Nucleus accumbens (tissue), 56 donors: ENCODE data around the gene CWF19L1.
"Not testable (repeated sequence)": the region's sequence is repeated elsewhere in the genome, so short reads cannot be mapped to it uniquely, and the experiment has no call there.

Experiments
- DNase-seq, 56 donors: peaks; one replicate each; lab custom pipeline; 2025; lab: John Stamatoyannopoulos, UW

Gene CWF19L1

DNA sequence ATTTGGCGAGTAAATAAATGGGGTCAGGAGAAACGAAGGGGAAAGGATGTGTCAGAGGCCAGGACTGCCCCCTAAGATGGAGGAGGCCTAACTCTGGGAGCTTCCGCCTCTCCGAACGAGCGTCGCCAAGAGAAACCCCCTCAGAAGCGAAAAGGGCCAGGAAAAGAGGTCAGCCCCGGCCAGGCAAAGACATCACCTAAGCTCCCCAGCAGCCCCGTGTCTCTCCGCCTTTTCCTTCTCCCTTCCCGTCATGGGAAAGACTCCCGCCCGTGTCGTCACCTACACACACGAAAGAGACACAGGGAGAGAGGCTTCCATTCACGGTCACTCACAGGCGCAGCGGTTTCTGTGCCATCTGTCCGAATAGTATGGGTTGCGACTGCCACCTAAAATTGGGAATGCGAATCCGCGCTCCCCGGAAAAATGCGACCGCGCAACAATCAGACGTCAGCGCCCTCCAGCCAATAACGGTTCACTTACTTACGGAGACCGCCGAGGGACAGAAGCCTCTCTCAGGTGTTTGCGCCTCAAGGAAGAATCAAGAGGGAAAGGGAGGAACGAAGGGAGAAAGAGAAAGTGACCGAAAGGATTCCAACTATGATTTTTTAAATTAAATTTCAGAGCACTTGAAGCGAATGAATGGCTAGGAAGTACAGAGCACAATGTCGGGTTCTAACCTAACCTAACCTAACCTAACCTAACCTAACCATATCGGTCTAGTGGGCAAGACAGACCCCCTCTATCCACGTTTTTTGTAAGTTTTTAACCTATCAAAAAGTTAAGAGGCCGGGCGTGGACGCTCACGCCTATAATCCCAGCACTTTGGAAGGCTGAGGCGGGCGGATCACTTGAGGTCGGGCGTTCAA lies at the start of gene CWF19L1:
Gene CWF19L1 (minus strand): TSS at position 400 of the 866 bp plus-strand sequence. CDS start 45 bp downstream, at position 355.
- DNase-seq, result peak in 55 of 56 donors; percentile 23 to 92 (median 78)

DNA sequence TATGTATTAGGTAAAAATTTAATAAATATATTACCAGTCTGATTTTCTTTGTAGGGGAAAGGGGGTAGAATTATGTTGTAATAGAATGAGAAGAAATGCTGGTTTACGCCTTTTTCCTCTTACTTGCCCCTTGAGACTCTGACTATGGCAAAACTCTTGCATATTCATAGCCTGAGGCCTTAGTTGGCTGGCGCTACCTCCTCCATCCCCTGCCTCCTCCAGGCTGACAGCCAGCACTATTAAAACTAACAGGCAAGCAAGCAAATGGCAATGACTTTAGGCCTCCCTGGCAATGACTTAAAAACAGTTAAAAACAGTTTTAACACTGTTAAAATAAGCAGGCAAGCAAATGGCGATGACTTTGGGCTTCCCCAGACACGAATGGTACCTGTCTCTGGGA lies 48.2 kb upstream of the CWF19L1 start:
- peak in 1 of 56 donors; percentile 3 for DNase-seq

DNA sequence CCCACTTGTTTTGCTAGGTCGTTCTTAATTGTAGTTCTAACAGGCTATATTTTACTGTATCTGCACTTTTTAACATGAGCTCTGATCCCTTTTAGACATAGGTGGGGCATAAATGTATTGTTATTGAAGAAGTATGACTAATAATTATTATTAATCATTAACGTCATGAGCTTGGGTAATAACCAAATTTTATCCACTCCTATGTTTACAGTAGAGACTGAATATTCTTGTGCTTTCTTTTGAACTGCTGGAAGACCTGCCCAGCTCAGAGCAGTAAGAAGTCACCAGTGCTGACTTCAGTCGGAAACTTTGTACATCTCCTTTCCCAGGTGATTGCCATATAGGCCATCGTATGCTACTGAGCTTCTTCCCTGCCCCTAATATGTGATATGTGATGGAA lies 43.9 kb upstream of the CWF19L1 start:
- no peak for DNase-seq

DNA sequence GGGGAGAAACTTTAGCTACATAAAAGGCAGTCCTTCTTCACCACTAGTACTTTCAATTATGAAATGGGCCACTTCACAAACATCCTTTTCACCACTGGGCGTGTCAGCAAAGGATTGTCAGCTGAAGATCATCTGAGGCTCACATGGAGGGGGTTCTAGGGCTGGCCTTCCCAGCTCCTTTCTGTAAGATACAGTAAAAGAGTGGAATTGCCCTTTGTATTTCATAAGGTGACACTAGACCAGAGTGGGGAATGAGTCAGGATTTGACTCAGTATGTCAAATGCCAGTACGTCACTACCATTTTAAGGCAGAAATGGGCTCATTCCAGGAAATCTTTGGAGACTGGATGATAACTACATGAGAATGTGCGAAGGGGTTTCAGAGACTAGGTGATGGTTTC lies 40.2 kb upstream of the CWF19L1 start:
- no peak for DNase-seq

DNA sequence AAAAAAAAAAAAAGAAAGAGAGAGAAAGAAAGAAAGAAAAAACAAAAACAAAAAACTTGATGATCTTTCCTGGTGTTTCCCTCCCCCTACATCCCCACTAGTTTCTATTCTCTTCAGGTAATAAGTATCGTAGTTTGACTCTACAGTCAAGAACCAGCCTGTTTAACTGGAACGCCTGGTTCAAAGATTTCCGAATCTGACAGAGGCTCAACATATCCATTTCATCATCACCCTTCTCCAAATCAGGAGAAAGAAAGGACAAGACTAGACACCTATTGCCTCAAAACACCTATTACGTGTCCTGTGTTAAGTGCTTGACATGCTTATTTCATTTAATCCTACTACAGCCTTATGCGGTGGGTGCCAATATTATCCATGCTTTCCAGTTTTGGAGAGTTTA lies 39.4 kb upstream of the CWF19L1 start:
- no peak for DNase-seq

DNA sequence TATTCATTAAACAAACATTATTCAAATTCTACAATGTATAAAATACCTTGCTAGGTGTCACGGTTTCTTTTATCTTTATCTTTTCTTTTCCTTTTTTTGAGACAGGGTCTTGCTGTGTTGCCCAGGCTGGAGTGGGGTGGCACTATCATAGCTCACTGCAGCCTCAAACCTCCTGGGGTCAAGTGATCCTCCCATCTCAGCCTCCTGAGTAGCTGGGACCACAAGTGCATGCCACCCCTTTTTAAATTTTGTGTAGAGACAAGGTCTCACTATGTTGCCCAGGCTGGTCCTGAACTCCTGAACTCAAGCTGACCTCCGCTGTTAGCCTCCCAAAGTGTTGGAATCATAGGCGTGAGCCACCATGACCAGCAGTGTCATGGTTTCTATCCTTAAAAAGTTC lies 37.0 kb upstream of the CWF19L1 start:
- no peak for DNase-seq

DNA sequence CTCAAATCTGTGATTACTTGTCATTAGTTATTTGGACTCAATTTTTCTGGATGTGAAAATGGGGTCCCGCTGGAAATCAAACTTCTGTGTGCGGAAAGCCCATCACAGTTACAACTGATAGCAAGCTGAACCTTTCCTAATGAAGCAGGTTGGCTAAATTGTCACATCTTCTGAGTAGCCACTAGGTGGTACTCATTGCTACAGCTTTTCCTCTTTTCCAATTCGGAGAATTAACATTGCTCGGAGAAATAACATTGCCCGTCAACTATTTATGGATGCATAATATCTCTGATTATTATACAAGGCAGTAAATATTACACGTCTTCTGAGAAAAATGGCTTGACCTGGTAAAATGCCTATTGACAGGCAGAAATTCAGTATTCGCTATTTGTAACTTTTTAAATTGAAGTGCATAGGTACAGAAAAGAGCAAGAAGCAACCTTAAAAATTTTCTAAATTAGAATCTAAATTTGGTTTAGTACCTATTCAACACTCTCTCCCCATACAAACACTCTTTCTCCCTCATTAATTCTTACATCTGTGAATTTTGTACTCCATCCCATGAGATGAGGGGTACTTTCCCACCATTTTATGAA lies 36.4 kb upstream of the CWF19L1 start:
- no peak for DNase-seq

DNA sequence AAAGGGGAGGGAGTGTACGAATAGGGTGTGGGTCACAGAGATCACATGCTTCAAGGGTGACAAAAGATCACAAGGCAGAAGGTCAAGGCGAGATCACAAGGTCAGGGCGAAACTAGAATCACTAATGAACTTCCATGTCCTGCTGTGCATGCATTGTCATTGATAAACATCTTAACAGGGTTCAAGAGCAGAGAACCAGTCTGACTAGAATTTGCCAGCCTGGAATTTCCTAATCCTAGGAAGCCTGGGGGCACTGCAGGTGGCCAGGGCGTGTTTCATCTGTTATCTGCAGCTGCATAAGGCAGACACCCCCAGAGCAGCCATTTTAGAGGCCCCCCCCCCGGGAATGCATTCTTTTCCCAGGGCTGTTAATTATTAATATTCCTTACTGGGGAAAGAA lies 33.7 kb upstream of the CWF19L1 start:
- DNase-seq, result not testable (repeated sequence)

DNA sequence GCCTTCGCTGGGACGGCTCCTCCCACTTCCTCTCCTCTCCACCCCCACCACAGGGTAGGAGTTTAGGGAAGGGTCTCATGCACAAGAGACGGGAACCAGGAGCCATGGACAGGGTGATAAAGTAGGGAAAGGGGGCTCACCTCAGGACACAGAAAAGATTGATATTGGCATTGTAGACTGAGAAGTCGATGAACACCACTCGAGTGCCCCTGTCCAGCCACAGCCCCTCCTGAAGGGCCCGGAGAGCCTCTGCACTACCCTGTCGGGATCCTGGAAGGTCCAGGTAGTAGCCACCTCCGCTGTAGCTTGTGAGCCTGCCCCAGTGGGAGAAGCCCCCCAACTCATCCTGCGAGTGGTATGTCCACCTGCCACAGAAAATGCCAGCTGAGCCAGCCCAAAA lies 29.8 kb upstream of the CWF19L1 start:
- DNase-seq, result no peak

DNA sequence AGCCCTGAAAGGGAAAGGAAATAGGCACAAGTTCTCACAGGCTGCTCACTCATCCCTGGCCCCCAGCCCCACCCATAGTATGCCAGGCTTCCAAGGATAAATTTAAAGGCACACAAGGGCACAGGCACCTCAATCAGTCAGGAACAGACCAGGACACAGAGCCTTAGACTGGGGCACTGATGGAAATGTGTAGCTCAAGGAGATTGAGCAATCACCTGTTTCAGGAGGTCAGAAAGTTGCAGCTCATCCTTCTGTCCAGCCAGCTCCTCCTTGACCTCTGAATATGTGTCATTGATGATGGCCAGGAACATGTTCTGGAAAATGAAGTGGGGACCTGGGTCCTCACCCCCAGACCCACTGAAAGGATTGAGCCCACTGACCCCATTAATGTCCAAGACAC lies 25.6 kb upstream of the CWF19L1 start:
- no peak for DNase-seq

DNA sequence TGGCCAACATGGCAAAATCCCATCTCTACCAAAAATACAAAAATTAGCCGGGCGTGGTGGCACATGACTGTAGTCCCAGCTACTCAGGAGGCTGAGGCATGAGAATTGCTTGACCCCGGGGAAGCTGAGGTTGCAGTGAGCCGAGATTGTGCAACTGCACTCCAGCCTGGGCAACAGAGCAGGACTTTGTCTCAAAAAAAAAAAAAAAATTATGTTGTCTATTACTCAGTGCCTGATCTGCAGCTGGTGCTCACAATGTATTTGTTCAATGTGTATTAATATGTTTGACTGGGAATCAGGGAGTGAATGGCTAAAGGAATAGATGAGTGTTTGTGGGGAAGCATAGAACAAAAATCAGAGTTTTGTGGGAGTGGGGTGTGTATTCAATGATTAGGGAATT lies 24.9 kb upstream of the CWF19L1 start:
- not testable (repeated sequence) for DNase-seq

DNA sequence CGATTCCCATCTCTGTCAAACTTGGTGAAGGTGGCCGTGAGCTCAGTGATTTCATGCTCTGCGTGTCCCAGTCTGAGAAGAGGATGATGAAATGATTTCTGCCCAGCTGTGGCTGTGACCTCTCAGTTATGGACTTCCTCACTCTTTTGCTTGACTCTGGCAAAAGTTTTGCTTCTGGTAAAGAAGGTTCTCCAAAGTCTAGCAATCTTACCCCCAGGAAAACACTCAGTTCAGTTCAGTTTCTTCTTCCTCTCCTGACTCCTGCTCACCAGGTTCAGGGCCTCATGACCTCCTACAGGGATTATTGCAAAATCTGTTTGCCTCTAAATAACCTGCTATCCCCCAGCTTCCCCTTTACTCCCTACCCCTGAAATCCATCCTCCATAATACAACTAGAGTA lies 23.9 kb upstream of the CWF19L1 start:
- DNase-seq, result no peak

DNA sequence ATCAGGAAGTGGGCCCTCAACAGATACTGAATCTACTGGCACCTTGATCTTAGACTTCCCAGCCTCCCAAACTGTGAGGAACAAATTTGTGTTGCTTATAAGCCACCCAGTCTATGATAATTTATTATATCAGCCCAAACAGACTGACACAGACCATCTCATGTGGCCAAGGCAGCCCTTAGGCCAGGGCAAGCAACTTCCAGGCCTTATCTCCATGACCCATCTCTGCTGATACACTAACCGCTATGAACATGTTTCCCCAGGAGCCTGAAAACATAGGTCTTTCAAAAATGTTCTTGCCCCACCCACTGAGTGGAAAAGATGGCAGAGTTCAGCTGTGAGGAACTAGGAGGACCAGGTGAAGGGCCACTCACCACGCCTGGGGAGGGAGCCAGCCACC lies 22.2 kb upstream of the CWF19L1 start:
- no peak for DNase-seq

DNA sequence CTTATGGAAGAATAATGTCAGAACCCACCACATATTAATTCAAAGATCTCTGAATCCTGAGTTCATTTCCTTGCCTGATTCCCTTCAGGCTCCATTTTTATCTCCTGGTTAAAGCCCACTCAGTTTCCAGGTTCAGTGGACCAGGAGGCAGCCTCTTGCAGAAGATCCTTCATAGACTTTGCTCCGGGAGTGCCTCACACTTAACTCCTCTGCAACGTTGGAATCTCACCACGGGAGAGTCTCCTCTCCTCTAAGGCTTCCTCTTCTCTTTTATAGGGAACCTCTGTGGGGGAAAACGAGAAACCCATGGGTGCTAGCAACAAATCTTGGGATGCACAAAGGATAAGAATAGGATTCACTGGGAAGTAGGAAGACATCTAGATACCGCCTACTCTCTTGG lies 20.8 kb upstream of the CWF19L1 start:
- DNase-seq, result no peak

DNA sequence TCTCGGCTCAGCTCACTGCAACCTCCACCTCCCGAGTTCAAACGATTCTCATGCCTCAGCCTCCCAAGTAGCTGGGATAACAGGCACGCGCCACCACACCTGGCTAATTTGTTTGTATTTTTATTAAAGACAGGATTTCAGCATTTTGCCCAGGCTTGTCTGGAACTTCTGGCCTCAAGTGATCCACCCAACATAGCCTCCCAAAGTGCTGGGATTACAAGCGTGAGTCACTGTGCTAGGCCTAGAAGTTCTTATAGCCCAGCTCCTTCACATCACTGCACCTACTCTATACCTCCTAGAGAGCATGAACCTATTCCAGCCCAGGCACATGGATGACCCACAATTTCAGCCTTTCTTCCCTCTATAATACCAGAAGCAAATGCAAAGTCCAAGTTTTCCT lies 20.3 kb upstream of the CWF19L1 start:
- no peak for DNase-seq

DNA sequence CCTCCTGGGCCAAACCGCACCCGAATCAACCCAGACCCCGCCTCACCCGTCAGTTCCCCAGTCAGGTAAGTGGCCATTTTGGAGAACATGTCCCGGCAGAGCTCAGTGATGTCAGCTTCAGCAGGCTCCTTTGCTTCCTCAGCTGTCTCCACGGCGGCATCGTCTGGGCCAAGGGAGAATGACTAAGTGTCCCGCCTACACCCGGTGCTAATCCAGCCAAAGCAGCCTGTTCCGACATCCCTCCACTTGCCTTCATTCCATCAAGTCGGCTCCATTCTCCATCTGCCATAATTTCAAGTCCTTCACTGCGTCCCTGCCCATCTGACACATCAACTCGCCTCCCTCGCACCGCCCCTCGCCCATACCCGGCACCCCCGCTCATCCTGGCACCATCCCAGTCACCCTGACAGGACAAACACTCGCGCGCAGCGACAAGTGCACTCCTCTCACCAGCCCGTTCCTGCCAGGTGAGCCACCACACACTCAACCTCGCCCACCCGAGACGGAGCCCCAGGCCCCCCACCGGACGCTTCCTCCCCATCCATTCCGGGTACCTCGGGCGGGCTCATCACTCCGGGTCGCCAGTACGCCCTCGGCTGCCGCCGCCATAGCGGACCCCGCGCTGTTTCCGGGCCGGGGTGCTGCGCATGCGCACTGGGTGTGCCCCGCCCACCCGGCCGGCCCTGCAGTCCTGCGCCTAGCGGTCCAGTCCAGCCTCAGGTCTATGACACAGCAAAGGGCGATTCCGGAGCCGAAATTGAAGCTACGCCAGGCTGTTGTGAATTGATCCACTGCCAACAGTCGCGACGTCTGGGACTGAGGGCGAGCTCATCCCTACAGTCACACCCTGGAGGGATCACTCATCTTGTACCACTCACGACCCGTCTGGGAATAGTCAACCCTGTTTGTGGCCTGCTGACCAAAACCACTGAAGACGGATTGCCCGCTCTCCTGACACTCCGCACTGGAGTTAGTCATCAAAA lies 18.9 kb upstream of the CWF19L1 start, which contains the start of gene BLOC1S2:
Gene BLOC1S2 (minus strand): TSS at position 630 of the 983 bp plus-strand sequence. CDS start 21 bp downstream, at position 609.
- peak; percentile 34 to 96 (median 86) for DNase-seq

DNA sequence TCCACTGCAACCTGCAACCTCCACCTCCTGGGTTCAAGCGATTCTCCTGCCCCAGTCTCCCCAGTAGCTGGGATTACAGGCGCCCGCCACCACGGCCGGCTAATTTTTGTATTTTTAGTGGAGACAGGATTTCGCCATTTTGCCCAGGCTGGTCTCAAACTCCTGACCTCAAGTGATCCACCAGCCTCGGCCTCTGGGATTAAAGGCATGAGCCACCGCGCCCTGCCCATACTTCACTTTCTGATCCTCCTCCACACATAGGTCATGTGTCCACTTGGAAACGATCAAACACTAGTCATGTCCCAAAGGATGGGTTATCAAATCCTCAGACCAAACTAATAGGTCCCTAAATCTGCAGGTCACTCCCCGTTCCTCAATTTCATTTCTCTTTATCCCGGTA lies 17.9 kb upstream of the CWF19L1 start:
- not testable (repeated sequence) for DNase-seq

DNA sequence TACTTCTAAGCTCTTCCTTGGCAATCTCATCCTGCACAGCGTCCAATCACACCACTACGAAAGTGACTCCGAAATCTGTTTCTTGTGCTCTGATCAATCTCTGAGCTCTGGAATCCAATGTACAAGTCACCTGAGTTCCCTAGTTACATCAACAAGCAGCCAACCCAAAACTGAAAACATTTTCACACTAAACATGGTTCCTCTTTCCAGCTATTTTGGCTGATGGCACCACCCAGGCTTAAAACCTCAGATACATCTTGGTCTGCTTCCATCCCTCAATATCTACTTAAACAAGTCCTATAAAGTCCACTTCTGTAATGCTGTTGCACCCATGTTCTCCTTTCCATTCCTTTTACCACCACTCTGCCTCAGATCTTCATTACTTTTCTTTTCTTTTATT lies 15.5 kb upstream of the CWF19L1 start:
- no peak for DNase-seq

DNA sequence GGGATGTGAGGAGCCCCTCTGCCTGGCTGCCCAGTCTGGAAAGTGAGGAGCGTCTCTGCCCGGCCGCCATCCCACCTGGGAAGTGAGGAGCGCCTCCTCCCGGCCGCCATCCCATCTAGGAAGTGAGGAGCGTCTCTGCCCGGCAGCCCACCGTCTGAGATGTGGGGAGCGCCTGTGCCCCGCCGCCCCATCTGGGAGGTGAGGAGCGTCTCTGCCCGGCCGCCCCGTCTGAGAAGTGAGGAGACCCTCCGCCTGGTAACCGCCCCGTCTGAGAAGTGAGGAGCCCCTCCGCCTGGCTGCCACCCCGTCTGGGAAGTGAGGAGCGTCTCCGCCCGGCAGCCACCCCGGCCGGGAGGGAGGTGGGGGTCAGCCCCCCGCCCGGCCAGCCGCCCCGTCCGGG lies 9.5 kb upstream of the CWF19L1 start:
- DNase-seq, result not testable (repeated sequence)

DNA sequence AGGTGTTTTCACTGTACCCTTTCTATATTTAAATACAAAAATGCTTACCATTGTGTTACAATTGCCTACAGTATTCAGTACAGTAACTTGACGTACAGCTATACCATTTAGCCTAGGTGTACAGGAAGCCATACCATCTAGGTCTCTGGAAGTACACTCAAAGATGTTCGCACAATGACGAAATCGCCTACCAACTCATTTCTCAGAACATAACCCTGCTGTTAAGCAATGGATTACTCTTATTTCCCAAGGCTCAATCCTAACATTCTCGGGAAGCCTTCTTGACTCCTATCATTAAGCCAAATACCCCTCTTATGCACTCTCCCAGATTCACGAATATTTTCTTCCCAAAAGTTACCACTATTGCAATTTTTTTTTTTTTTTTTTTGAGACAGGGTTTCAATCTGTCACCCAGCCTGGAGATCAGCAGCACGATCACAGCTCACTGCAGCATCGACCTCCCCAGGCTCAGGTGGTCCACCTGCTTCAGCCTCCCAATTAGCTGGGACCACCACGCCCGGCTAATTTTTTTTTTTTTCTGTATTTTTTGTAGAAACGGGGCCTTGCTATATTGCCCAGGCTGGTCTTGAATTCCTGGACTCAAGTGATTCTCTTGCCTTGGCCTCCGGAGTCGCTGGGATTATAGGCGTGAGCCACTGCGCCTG lies 1.5 kb downstream of the CWF19L1 start:
- DNase-seq, result no peak
